B cell (primary cell): ENCODE measurements around the gene SIX5. TPM values are rescaled to one million over a fixed set of nuclear protein-coding genes. Genes with fewer than 3 reads are reported as not detected.

Experiments used
- ATAC-seq: fragments of 200-7000 bp; cut with Tn5 transposase; one replicate; pipeline ENCODE4 v1.10.0; 2021; ENCODE audit warnings: low read depth, mild to moderate bottlenecking, moderate number of reproducible peaks, moderate library complexity
- CTCF ChIA-PET: fragments of 350-600 bp; sonication (Branson Sonifier 250); formaldehyde crosslinking; loops from one replicate; lab custom pipeline; 2021; ENCODE audit warnings: antibody characterized with exemption, inconsistent platforms; lab: Charles Lee
- POLR2A ChIA-PET: fragments of 350-600 bp; sonication (Branson Sonifier 250); formaldehyde crosslinking; loops from one replicate; lab custom pipeline; 2021; ENCODE audit warnings: antibody characterized with exemption; lab: Charles Lee
- DNase-seq: peaks from one replicate; pipeline ENCODE4 v3.0.0; 2013
- H2AFZ ChIP-seq: 2 replicates; pipeline ENCODE4 v1.6.1; 2012; ENCODE audit warnings: mild to moderate bottlenecking, low read depth, low read length; ENCODE audit not compliant: insufficient read depth, poor library complexity, severe bottlenecking
- H3K27ac ChIP-seq, 2 donors: 1 replicate in 1 of 2; 2 replicates in 1 of 2; pipeline ENCODE4 v1.5.1; 2012 to 2013; ENCODE audit warnings: low read length in 2 of 2, mild to moderate bottlenecking in 2 of 2, moderate library complexity in 1 of 2
- H3K27me3 ChIP-seq, 4 experiments: fragments of 200-600 bp in 1 of 4; sonication (generic) in 1 of 4; replicated peaks in 1 of 4; 1 replicate in 2 of 4; 2 replicates in 2 of 4; pipeline versions ENCODE4 v1.6.1 to v1.7.0; 2013 to 2016; ENCODE audit warnings: low read length in 3 of 4, mild to moderate bottlenecking in 2 of 4, mixed read lengths in 1 of 4, moderate library complexity in 1 of 4; ENCODE audit not compliant: insufficient read depth in 4 of 4, control insufficient read depth in 3 of 4; ENCODE audit errors: control extremely low read depth in 1 of 4
- H3K36me3 ChIP-seq, 2 experiments: replicated peaks in 1 of 2; 1 replicate in 1 of 2; 2 replicates in 1 of 2; pipeline versions ENCODE4 v1.6.1 to v1.7.1; 2013; ENCODE audit warnings: low read length in 1 of 2; ENCODE audit not compliant: insufficient read depth in 2 of 2, control insufficient read depth in 1 of 2; ENCODE audit errors: control extremely low read depth in 1 of 2, extremely low read depth in 1 of 2
- H3K4me1 ChIP-seq, 2 donors: fragments of 200-600 bp in 1 of 2; sonication (generic) in 1 of 2; 1 replicate in 1 of 2; 2 replicates in 1 of 2; pipeline versions ENCODE4 v1.5.1 to v1.6.1; 2013 to 2017; ENCODE audit warnings: low read length in 2 of 2; ENCODE audit not compliant: control insufficient read depth in 2 of 2, insufficient read depth in 2 of 2
- H3K4me2 ChIP-seq: replicated peaks from 2 replicates; pipeline ENCODE3; 2012; ENCODE audit warnings: mild to moderate bottlenecking, low read depth, low read length; ENCODE audit not compliant: poor library complexity, severe bottlenecking
- H3K4me3 ChIP-seq, 5 experiments: fragments of 200-600 bp in 1 of 5; sonication (generic) in 1 of 5; 1 replicate in 3 of 5; 2 replicates in 2 of 5; pipeline versions ENCODE4 v1.5.1 to v1.7.0; 2011 to 2016; ENCODE audit warnings: low read length in 4 of 5, mild to moderate bottlenecking in 4 of 5, low read depth in 2 of 5, control low read depth in 1 of 5, moderate library complexity in 1 of 5; ENCODE audit not compliant: insufficient read depth in 1 of 5; ENCODE audit errors: control extremely low read depth in 1 of 5, extremely low read depth in 1 of 5
- H3K79me2 ChIP-seq: fragments of 200-600 bp; sonication (generic); one replicate; pipeline ENCODE4 v1.6.0; 2016; ENCODE audit warnings: low read length; ENCODE audit not compliant: control insufficient read depth, insufficient read depth
- H3K9ac ChIP-seq: fragments of 200-600 bp; sonication (generic); 2 replicates; pipeline ENCODE4 v1.6.1; 2017; ENCODE audit warnings: mild to moderate bottlenecking, low read length, moderate library complexity
- H3K9me3 ChIP-seq, 3 donors: one replicate each; pipeline versions ENCODE4 v1.6.1 to v1.7.1; 2013; ENCODE audit warnings: low read length in 2 of 3; ENCODE audit not compliant: control insufficient read depth in 2 of 3, insufficient read depth in 1 of 3; ENCODE audit errors: control extremely low read depth in 1 of 3
- H4K20me1 ChIP-seq: 2 replicates; pipeline ENCODE4 v1.6.0; 2012; ENCODE audit warnings: mild to moderate bottlenecking, low read length; ENCODE audit not compliant: insufficient read depth, control insufficient read depth, poor library complexity, severe bottlenecking
- H3K27ac Mint-ChIP-seq: one replicate; pipeline ENCODE4 v1.8.0; 2021; ENCODE audit warnings: mixed read lengths
- H3K27me3 Mint-ChIP-seq: one replicate; pipeline ENCODE4 v1.8.0; 2021; ENCODE audit warnings: mixed read lengths
- H3K4me1 Mint-ChIP-seq: one replicate; pipeline ENCODE4 v1.8.0; 2021; ENCODE audit warnings: mixed read lengths
- H3K4me3 Mint-ChIP-seq: one replicate; pipeline ENCODE4 v1.8.0; 2021; ENCODE audit warnings: mixed read lengths
- H3K9me3 Mint-ChIP-seq: one replicate; pipeline ENCODE4 v1.8.0; 2022; ENCODE audit warnings: mixed read lengths; ENCODE audit not compliant: insufficient read depth
- CTCF ChIP-seq: fragments of 200-600 bp; IDR thresholded peaks from one replicate; pipeline ENCODE4 v1.8.0; 2022; ENCODE audit warnings: antibody characterized with exemption, mild to moderate bottlenecking
- EZH2 ChIP-seq: IDR thresholded peaks from 2 replicates; pipeline ENCODE4 v1.6.1; 2012; ENCODE audit warnings: borderline replicate concordance, low read depth, mild to moderate bottlenecking, moderate library complexity, low read length; ENCODE audit not compliant: insufficient read depth, poor library complexity, severe bottlenecking
- WGBS: methylation state at CpG from one replicate; pipeline ENCODE4 v1.1.5; 2013; ENCODE audit warnings: missing lambda C conversion rate; ENCODE audit not compliant: insufficient coverage; 5-methylcytosine and 5-hydroxymethylcytosine counted together
- intact Hi-C: fragments of 100-400 bp; cut with micrococcal nuclease; formaldehyde crosslinking; loops from one replicate; pipeline ENCODE4 v1.10.0; 2022
- polyA plus RNA-seq: library from polyadenylated mRNA; depleted of rRNA; stranded (reverse); fragments of >200 nt; gene quantifications from 2 replicates; pipeline ENCODE4 v1.2.3, GENCODE V29; 2012
- total RNA-seq, 2 donors: library from RNA; stranded (reverse); fragments of 120-200 nt in 1 of 2; gene quantifications; 1 replicate in 1 of 2; 2 replicates in 1 of 2; pipeline versions ENCODE4 v1.2.3 to v1.2.4, GENCODE V29; 2013 to 2022

The SIX5 gene
- total and polyA plus RNA-seq, 2 donors (not counting 1 experiment from before 2014, with no cell fraction given) = 1.4 to 2.1 TPM

- ChIA-PET CTCF (interaction anchor here (0.8 to 1.5 kb wide), 2 partner anchors 10 to 15 kb away, joined by 3 to 8 read pairs; no protein-coding TSS in a partner anchor), POLR2A (no interaction called here)
- Histone ChIP-seq H2AFZ (no peak overlapping the region), H3K4me1 (peaks cover 19 to 23% of the 10 kb centered on the region in 2 donors), H3K36me3 (peaks cover 0 to 4% of the 10 kb centered on the region in 2 experiments), H3K9ac (no peak overlapping the region), H3K9me3 (no peaks in the 10 kb centered on the region), H3K4me3 (no peak overlapping the region), H3K27me3 (peaks cover 0 to 8% (median 3%) of the 10 kb centered on the region in 4 experiments), H3K27ac (no peak overlapping the region), H3K4me2 (no peak overlapping the region), H4K20me1 (peaks cover 14% of the 10 kb centered on the region), H3K79me2 (no peaks in the 10 kb centered on the region)
- 96% methylated on average over 10 of the region's 12 CpGs for WGBS
- peaks cover 3% of the 10 kb centered on the region for H3K27me3 Mint-ChIP-seq
- H3K9me3 Mint-ChIP-seq = no peaks in the 10 kb centered on the region
- TF ChIP-seq EZH2 = no peak
- no peak for TF ChIP-seq CTCF
- intact Hi-C loops = no loop called here
- DNase-seq (no peak), ATAC-seq (no peak)
- H3K4me1 Mint-ChIP-seq = peaks cover 11% of the 10 kb centered on the region
- no peak overlapping the region for H3K27ac Mint-ChIP-seq
- H3K4me3 Mint-ChIP-seq = no peak overlapping the region
Measured at GRCh38 chr19:45814166-45814780, 45.2 kb upstream of the SIX5 start.

DNA sequence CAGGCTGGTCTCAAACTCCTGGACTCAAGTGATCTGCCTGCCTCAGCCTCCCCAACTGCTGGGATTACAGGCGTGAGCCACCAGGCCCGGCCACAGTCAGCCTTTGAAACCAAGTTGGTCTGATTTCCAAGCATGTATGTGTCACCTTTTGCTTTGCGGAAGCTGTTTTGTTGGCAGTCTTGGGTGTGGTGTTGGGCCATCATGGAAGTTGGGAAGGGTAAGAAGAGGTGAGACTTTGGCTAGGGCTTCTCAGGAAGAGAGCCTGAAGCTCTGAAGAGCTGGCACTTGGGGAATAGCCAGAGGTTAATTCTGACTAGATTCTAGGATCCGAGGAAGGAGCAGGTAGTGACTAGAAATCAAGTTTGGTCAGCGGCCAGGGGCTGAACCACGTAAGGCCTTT lies 43.2 kb upstream of the SIX5 start:
- Histone ChIP-seq H4K20me1 (peaks cover 9% of the 10 kb centered on the region), H3K36me3 (no peaks in the 10 kb centered on the region), H3K27me3 (peaks cover 0 to 8% (median 3%) of the 10 kb centered on the region in 4 experiments), H2AFZ (no peak overlapping the region), H3K4me1 (peaks cover 16 to 19% of the 10 kb centered on the region in 2 donors), H3K4me2 (no peak overlapping the region), H3K79me2 (no peaks in the 10 kb centered on the region), H3K4me3 (no peak overlapping the region), H3K9ac (no peak overlapping the region), H3K27ac (no peak overlapping the region), H3K9me3 (no peaks in the 10 kb centered on the region)
- Mint-ChIP-seq H3K27ac (no peak overlapping the region), H3K4me3 (no peak overlapping the region), H3K27me3 (peaks cover 3% of the 10 kb centered on the region), H3K9me3 (no peaks in the 10 kb centered on the region), H3K4me1 (peaks cover 7% of the 10 kb centered on the region)
- no peak for ATAC-seq
- WGBS = 96% methylated on average over 5 of the region's 6 CpGs
- ChIA-PET CTCF (interaction anchor here (1.4 kb wide), 1 partner anchor 12 kb away, joined by 4 read pairs; no protein-coding TSS in a partner anchor), POLR2A (no interaction called here)
- no peak for DNase-seq
- intact Hi-C loops = no loop called here
- no peak for TF ChIP-seq CTCF
- TF ChIP-seq EZH2 = no peak
